HCT116 (cell line): ENCODE data around the gene TEAD3. TPM values are rescaled to one million over a fixed set of nuclear protein-coding genes. Genes with fewer than 3 reads are reported as not detected.

Experiments used
- ATAC-seq: fragments of 200-7000 bp; cut with Tn5 transposase; 2 replicates; pipeline ENCODE4 v1.9.1; 2020; ENCODE audit warnings: mild to moderate bottlenecking, moderate library complexity
- BruUV-seq: library from RNA; stranded (reverse); fragments of 400-500 nt; replicated peaks from 2 replicates; lab custom pipeline; 2021; lab: Mats Ljungman, UMichigan
- CTCF ChIA-PET: fragments of 300-600 bp; sonication (Branson Sonifier 250); formaldehyde crosslinking; loops from one replicate; lab custom pipeline; 2021; ENCODE audit warnings: antibody characterized with exemption; lab: Charles Lee
- POLR2A ChIA-PET: fragments of 300-600, 350-600 bp; sonication (Branson Sonifier 250); formaldehyde crosslinking; loops from one replicate; lab custom pipeline; 2021; ENCODE audit warnings: antibody characterized with exemption; lab: Charles Lee
- RAD21 ChIA-PET, 2 experiments: fragments of 300-600 bp; sonication (Branson Sonifier 250); formaldehyde crosslinking; loops; one replicate each; lab custom pipeline; 2023; ENCODE audit warnings: low total read pairs in 2 of 2; ENCODE audit not compliant: uncharacterized antibody in 2 of 2, unreplicated experiment in 2 of 2, low non-redundant PET in 1 of 2; lab: Charles Lee
- DNase-seq: peaks from one replicate; pipeline ENCODE4 v3.0.0-alpha.2; 2010; ENCODE audit warnings: low read depth, low spot score
- H2AFZ ChIP-seq: fragments of 200-600 bp; shearing (Covaris generic), sonication (generic); 2 replicates; pipeline ENCODE4 v1.6.1; 2017; ENCODE audit warnings: low read depth, mixed run types, mixed read lengths, antibody characterized with exemption, low read length; ENCODE audit not compliant: poor library complexity, severe bottlenecking
- H3K27ac ChIP-seq: 2 replicates; pipeline ENCODE4 v1.5.1; 2012; ENCODE audit warnings: low read depth, low read length
- H3K27me3 ChIP-seq: fragments of 200-600 bp; sonication (generic); 2 replicates; pipeline ENCODE4 v1.6.1; 2016; ENCODE audit warnings: mixed run types, low read length, mixed read lengths; ENCODE audit not compliant: insufficient read depth
- H3K36me3 ChIP-seq, 2 experiments: fragments of 200-500 bp in 1 of 2; fragments of 200-600 bp in 1 of 2; sonication (Bioruptor generic) in 1 of 2; sonication (generic) in 1 of 2; 2 replicates each; pipeline versions ENCODE4 v1.5.1 to v1.6.1; 2014 to 2016; ENCODE audit warnings: low read length in 2 of 2, inconsistent platforms in 1 of 2, mixed read lengths in 1 of 2, mixed run types in 1 of 2; ENCODE audit not compliant: insufficient read depth in 2 of 2, control insufficient read depth in 1 of 2
- H3K4me1 ChIP-seq, 2 experiments: fragments of 200-600 bp in 1 of 2; sonication (generic) in 1 of 2; 2 replicates each; pipeline versions ENCODE4 v1.5.1 to v1.6.1; 2012 to 2017; ENCODE audit warnings: low read length in 2 of 2, inconsistent platforms in 1 of 2, mild to moderate bottlenecking in 1 of 2, mixed read lengths in 1 of 2, mixed run types in 1 of 2, moderate library complexity in 1 of 2; ENCODE audit not compliant: insufficient read depth in 2 of 2, control insufficient read depth in 1 of 2
- H3K4me2 ChIP-seq: fragments of 200-600 bp; sonication (generic); 2 replicates; pipeline ENCODE4 v1.6.1; 2017; ENCODE audit warnings: mixed run types, low read length, mixed read lengths
- H3K4me3 ChIP-seq, 2 experiments: fragments of 200-600 bp in 1 of 2; sonication (generic) in 1 of 2; replicated peaks in 1 of 2; 2 replicates each; pipeline ENCODE4 v1.5.1; 2011 to 2016; ENCODE audit warnings: low read length in 2 of 2, control low read depth in 1 of 2, low read depth in 1 of 2, mild to moderate bottlenecking in 1 of 2, mixed read lengths in 1 of 2, mixed run types in 1 of 2
- H3K79me2 ChIP-seq: fragments of 200-600 bp; sonication (generic); 2 replicates; pipeline ENCODE4 v1.6.1; 2017; ENCODE audit warnings: mild to moderate bottlenecking, mixed run types, low read length, moderate library complexity, mixed read lengths; ENCODE audit not compliant: insufficient read depth
- H3K9ac ChIP-seq: fragments of 200-600 bp; sonication (generic); 2 replicates; pipeline ENCODE4 v1.6.1; 2016; ENCODE audit warnings: low read length, mixed read lengths
- H3K9me2 ChIP-seq: fragments of 200-600 bp; sonication (generic), shearing (Covaris generic); 2 replicates; pipeline ENCODE4 v1.6.1; 2017; ENCODE audit warnings: mixed run types, mild to moderate bottlenecking, moderate library complexity; ENCODE audit not compliant: insufficient read depth
- H3K9me3 ChIP-seq, 2 experiments: fragments of 200-500 bp in 1 of 2; fragments of 200-600 bp in 1 of 2; sonication (Bioruptor generic) in 1 of 2; sonication (generic) in 1 of 2; 2 replicates each; pipeline ENCODE4 v1.6.1; 2014 to 2017; ENCODE audit warnings: low read length in 2 of 2, mixed read lengths in 2 of 2, inconsistent platforms in 1 of 2, low read depth in 1 of 2, mild to moderate bottlenecking in 1 of 2, mixed run types in 1 of 2, moderate library complexity in 1 of 2; ENCODE audit not compliant: control insufficient read depth in 1 of 2, insufficient read depth in 1 of 2
- H4K20me1 ChIP-seq: fragments of 200-600 bp; sonication (generic), shearing (Covaris generic); 2 replicates; pipeline ENCODE4 v1.6.1; 2017; ENCODE audit warnings: mixed run types, mild to moderate bottlenecking, moderate library complexity; ENCODE audit not compliant: insufficient read depth
- ATF3 ChIP-seq: IDR thresholded peaks from 2 replicates; pipeline ENCODE4 v1.6.1; 2012
- CBX3 ChIP-seq: IDR thresholded peaks from 2 replicates; pipeline ENCODE4 v1.6.1; 2012; ENCODE audit warnings: low read depth
- CTCF ChIP-seq, 3 experiments: fragments of 200-600 bp in 1 of 3; sonication (generic) in 1 of 3; IDR thresholded peaks in 2 of 3; conservative IDR thresholded peaks in 1 of 3; 2 replicates each; pipeline ENCODE4 v1.5.1; 2012 to 2017; ENCODE audit warnings: low read depth in 2 of 3, low read length in 2 of 3, antibody characterized with exemption in 1 of 3, borderline replicate concordance in 1 of 3, control low read depth in 1 of 3, mild to moderate bottlenecking in 1 of 3, mixed read lengths in 1 of 3, mixed run types in 1 of 3, moderate library complexity in 1 of 3; ENCODE audit not compliant: insufficient read depth in 1 of 3
- ELF1 ChIP-seq: IDR thresholded peaks from 2 replicates; pipeline ENCODE4 v1.6.1; 2012; ENCODE audit warnings: low read depth, borderline replicate concordance
- EZH2 ChIP-seq: fragments of 200-600 bp; sonication (generic); IDR thresholded peaks from 2 replicates; pipeline ENCODE4 v1.6.1; 2017; ENCODE audit warnings: antibody characterized with exemption, mixed run types
- EZH2phosphoT487 ChIP-seq: fragments of 200-600 bp; IDR thresholded peaks from 2 replicates; pipeline ENCODE4 v1.6.1; 2018; ENCODE audit warnings: antibody characterized with exemption, borderline replicate concordance
- FOSL1 ChIP-seq: IDR thresholded peaks from 2 replicates; pipeline ENCODE4 v1.6.1; 2012; ENCODE audit warnings: low read depth
- JUND ChIP-seq: IDR thresholded peaks from 2 replicates; pipeline ENCODE4 v1.6.1; 2012
- POLR2A ChIP-seq: IDR thresholded peaks from 2 replicates; pipeline ENCODE4 v1.7.0; 2011; ENCODE audit warnings: borderline replicate concordance; ENCODE audit not compliant: insufficient read depth, insufficient read length; ENCODE audit errors: extremely low read depth
- RAD21 ChIP-seq: IDR thresholded peaks from 2 replicates; pipeline ENCODE4 v1.6.1; 2012; ENCODE audit warnings: low read depth, mild to moderate bottlenecking
- SIN3A ChIP-seq: IDR thresholded peaks from 2 replicates; pipeline ENCODE4 v1.6.1; 2012; ENCODE audit warnings: low read depth
- SP1 ChIP-seq: IDR thresholded peaks from 2 replicates; pipeline ENCODE4 v1.6.1; 2012; ENCODE audit warnings: low read depth
- TCF7L2 ChIP-seq: IDR thresholded peaks from 2 replicates; pipeline ENCODE4 v1.7.0; 2011; ENCODE audit warnings: borderline replicate concordance, inconsistent platforms; ENCODE audit not compliant: insufficient read depth, insufficient read length; ENCODE audit errors: extremely low read depth
- YY1 ChIP-seq: IDR thresholded peaks from 2 replicates; pipeline ENCODE4 v1.6.1; 2011; ENCODE audit warnings: low read length, low read depth, moderate library complexity, mild to moderate bottlenecking; ENCODE audit not compliant: insufficient replicate concordance; ENCODE audit errors: extremely low read depth
- ZFX ChIP-seq: fragments of 450-650 bp; IDR thresholded peaks from 2 replicates; pipeline ENCODE4 v1.6.1; 2017
- intact Hi-C: fragments of 100-400 bp; cut with micrococcal nuclease; formaldehyde crosslinking; loops from 2 replicates; pipeline ENCODE4 v1.10.0; 2022
- microRNA-seq: library from miRNA; unstranded; fragments of <30 nt; microRNA quantifications from one replicate; pipeline ENCODE4, GENCODE V29; 2016; ENCODE audit warnings: borderline number of aligned reads
- total RNA-seq: library from RNA; stranded (reverse); gene quantifications from one replicate; pipeline ENCODE4 v1.2.1, GENCODE V29; 2021; ENCODE audit not compliant: unreplicated experiment

Gene TEAD3
- total RNA-seq, 1 experiment from 2014 or later = 21.8 TPM

GRCh38 chr6:35425284-35425683 is 71.6 kb downstream of the TEAD3 start:
- peaks cover 8 to 19% of the 10 kb centered on the region in 2 experiments; a peak in 3 of 4 replicates for H3K36me3 ChIP-seq
- H3K4me3 ChIP-seq = no peak overlapping the region
- no peak overlapping the region for H3K9ac ChIP-seq
- POLR2A ChIA-PET = no interaction called here
- no peak for TF ChIP-seq SIN3A
- no peak for TF ChIP-seq EZH2
- TF ChIP-seq CTCF (IDR thresholded peaks at IDR 0.05 in 2 of 3, conservative IDR thresholded peaks at IDR 0.05 in 1 of 3; ENCODE audit: borderline replicate concordance in 1 of 3, insufficient read depth in 1 of 3, low read depth in 2 of 3, low read length in 2 of 3) = no peak
- TF ChIP-seq FOSL1 = no peak
- TF ChIP-seq POLR2A = no peak
- TF ChIP-seq EZH2phosphoT487 = no peak
- TF ChIP-seq JUND = no peak
- TF ChIP-seq RAD21 = no peak
- no peak for TF ChIP-seq ZFX
- no peak for TF ChIP-seq CBX3
- TF ChIP-seq YY1 = no peak
- no peak for TF ChIP-seq TCF7L2
- TF ChIP-seq ATF3 = no peak
- TF ChIP-seq SP1 = no peak
- TF ChIP-seq ELF1 = no peak
- TF ChIP-seq, all 23 proteins: peak for 0
- RAD21 ChIA-PET = no interaction called here
- ATAC-seq = peak; percentile 26; the same call in 1 of the 2 replicates
- Histone ChIP-seq H3K27me3 (no peaks in the 10 kb centered on the region), H3K27ac (no peak overlapping the region), H2AFZ (no peak overlapping the region), H4K20me1 (no peaks in the 10 kb centered on the region), H3K79me2 (no peaks in the 10 kb centered on the region), H3K4me2 (no peak overlapping the region), H3K9me3 (peaks cover 0 to 14% of the 10 kb centered on the region in 2 experiments; a peak in 2 of 4 replicates), H3K9me2 (no peaks in the 10 kb centered on the region), H3K4me1 (peaks cover 0 to 4% of the 10 kb centered on the region in 2 experiments; a peak in 1 of 4 replicates)
- intact Hi-C loops = no loop called here
- no TSS peak for BruUV-seq
- DNase-seq = no peak
- CTCF ChIA-PET = no interaction called here

Small RNAs within 50 kb of the gene (microRNA-seq; reads per million reads assigned to microRNA genes)
- gene MIR7111 = 5.2 reads per million, percentile 11 among the genes with 10 or more reads in this experiment

Other genes starting within 250 kb of the TEAD3 start
- gene ZNF76, start 237.3 kb downstream of the TEAD3 start, total RNA-seq = 47.5 TPM
- gene DEF6, start 199.3 kb downstream of the TEAD3 start, total RNA-seq = 40.4 TPM
- gene PPARD, start 154.5 kb downstream of the TEAD3 start, total RNA-seq = 38.4 TPM
- 16.1 TPM for gene FANCE, start 44.7 kb downstream of the TEAD3 start, total RNA-seq
- gene RPL10A, start 28.7 kb downstream of the TEAD3 start, total RNA-seq = 1,981 TPM
- gene TULP1, start 15.8 kb upstream of the TEAD3 start, total RNA-seq = not detected
- 50.3 TPM for gene FKBP5, start 191.8 kb upstream of the TEAD3 start, total RNA-seq
- 0.79 TPM for gene ARMC12, start 240.0 kb upstream of the TEAD3 start, total RNA-seq